Neural cell (in vitro differentiated cells): ENCODE results near the gene SF3B6. TPM values are rescaled to one million over a fixed set of nuclear protein-coding genes. Genes with fewer than 3 reads are reported as not detected.

Experiments used
- H2AFZ ChIP-seq: fragments of 200-600, 300-800 bp; sonication (generic), shearing (Covaris generic); 2 replicates; pipeline ENCODE4 v1.6.0; 2014; ENCODE audit warnings: low read depth, mild to moderate bottlenecking, antibody characterized with exemption, low read length, moderate library complexity
- H3F3A ChIP-seq: fragments of 200-600 bp; shearing (Covaris generic); 2 replicates; pipeline ENCODE4 v1.6.1; 2016; ENCODE audit warnings: mild to moderate bottlenecking, moderate library complexity, mixed read lengths, antibody characterized with exemption, low read length; ENCODE audit not compliant: insufficient read depth, poor library complexity, severe bottlenecking
- H3K27ac ChIP-seq: fragments of 200-600, 300-800 bp; sonication (generic), shearing (Covaris generic); 2 replicates; pipeline ENCODE4 v1.5.1; 2014; ENCODE audit warnings: mild to moderate bottlenecking, low read length, moderate library complexity
- H3K27me3 ChIP-seq: fragments of 300-800, 200-600 bp; sonication (generic), shearing (Covaris generic); 2 replicates; pipeline ENCODE4 v1.6.0; 2014; ENCODE audit warnings: mild to moderate bottlenecking, low read depth, low read length, moderate library complexity; ENCODE audit not compliant: insufficient read depth
- H3K36me3 ChIP-seq: fragments of 300-800, 200-600 bp; sonication (generic), shearing (Covaris generic); 2 replicates; pipeline ENCODE4 v1.5.1; 2014; ENCODE audit warnings: mild to moderate bottlenecking, antibody characterized with exemption, low read length, moderate library complexity; ENCODE audit not compliant: insufficient read depth
- H3K4me2 ChIP-seq: fragments of 300-800, 200-600 bp; sonication (generic), shearing (Covaris generic); 2 replicates; pipeline ENCODE4 v1.6.0; 2014; ENCODE audit warnings: mild to moderate bottlenecking, low read length
- H3K4me3 ChIP-seq: fragments of 300-800, 200-600 bp; sonication (generic), shearing (Covaris generic); 2 replicates; pipeline ENCODE4 v1.5.1; 2014; ENCODE audit warnings: mild to moderate bottlenecking, low read length, moderate library complexity
- H3K79me2 ChIP-seq: fragments of 200-600 bp; shearing (Covaris generic); replicated peaks from 2 replicates; pipeline ENCODE4 v1.6.0; 2014; ENCODE audit warnings: mild to moderate bottlenecking, low read length, moderate library complexity; ENCODE audit not compliant: insufficient read depth
- H3K9ac ChIP-seq: fragments of 300-800, 200-600 bp; sonication (generic), shearing (Covaris generic); 2 replicates; pipeline ENCODE4 v1.6.1; 2016; ENCODE audit warnings: mild to moderate bottlenecking, low read length, mixed read lengths
- H3K9me2 ChIP-seq: fragments of 200-600 bp; shearing (Covaris generic); 2 replicates; pipeline ENCODE4 v1.6.1; 2016; ENCODE audit warnings: mild to moderate bottlenecking, low read length, mixed read lengths; ENCODE audit not compliant: insufficient read depth
- H3K9me3 ChIP-seq: fragments of 200-600, 300-800 bp; sonication (generic), shearing (Covaris generic); 2 replicates; pipeline ENCODE4 v1.6.1; 2016; ENCODE audit warnings: mild to moderate bottlenecking, mixed run types, low read length, moderate library complexity, mixed read lengths
- H4K20me1 ChIP-seq: fragments of 200-600 bp; shearing (Covaris generic); 2 replicates; pipeline ENCODE4 v1.6.1; 2016; ENCODE audit warnings: mild to moderate bottlenecking, mixed run types; ENCODE audit not compliant: insufficient read depth
- CTCF ChIP-seq: fragments of 450-650 bp; IDR thresholded peaks from 2 replicates; pipeline ENCODE4 v1.5.1; 2014; ENCODE audit warnings: antibody characterized with exemption, mild to moderate bottlenecking, moderate library complexity; ENCODE audit not compliant: poor library complexity, severe bottlenecking
- EP300 ChIP-seq: fragments of 450-650 bp; conservative IDR thresholded peaks from 2 replicates; pipeline ENCODE4 v1.6.1; 2014; ENCODE audit warnings: antibody characterized with exemption, mild to moderate bottlenecking, moderate library complexity; ENCODE audit not compliant: poor library complexity, severe bottlenecking
- EZH2 ChIP-seq: fragments of 200-600, 300-800 bp; shearing (Covaris generic), sonication (generic); IDR thresholded peaks from 2 replicates; pipeline ENCODE4 v1.6.1; 2014; ENCODE audit warnings: antibody characterized with exemption, low read length, borderline replicate concordance, mild to moderate bottlenecking; ENCODE audit not compliant: insufficient read depth, poor library complexity, severe bottlenecking
- MXI1 ChIP-seq: fragments of 450-650 bp; conservative IDR thresholded peaks from 2 replicates; pipeline ENCODE4 v1.6.1; 2014; ENCODE audit warnings: antibody characterized with exemption, mild to moderate bottlenecking; ENCODE audit not compliant: poor library complexity, severe bottlenecking
- POLR2AphosphoS5 ChIP-seq: IDR thresholded peaks from 2 replicates; pipeline ENCODE4 v1.6.1; 2012
- RAD21 ChIP-seq: fragments of 450-650 bp; conservative IDR thresholded peaks from 2 replicates; pipeline ENCODE4 v1.6.1; 2014; ENCODE audit warnings: antibody characterized with exemption, mild to moderate bottlenecking, moderate library complexity
- REST ChIP-seq: IDR thresholded peaks from 2 replicates; pipeline ENCODE4 v1.6.1; 2012; ENCODE audit warnings: borderline replicate concordance
- SMC3 ChIP-seq: fragments of 450-650 bp; conservative IDR thresholded peaks from 2 replicates; pipeline ENCODE4 v1.6.1; 2014; ENCODE audit warnings: antibody characterized with exemption, mild to moderate bottlenecking, moderate library complexity; ENCODE audit not compliant: poor library complexity
- TAF1 ChIP-seq: IDR thresholded peaks from 2 replicates; pipeline ENCODE4 v1.6.1; 2012; ENCODE audit warnings: low read depth
- polyA plus RNA-seq: library from polyadenylated mRNA; depleted of rRNA; stranded (reverse); fragments of >200 nt; gene quantifications from 2 replicates; pipeline ENCODE4 v1.2.3, GENCODE V29; 2014

Gene SF3B6
- polyA plus RNA-seq, 1 donor from 2014 or later = 442 TPM

GRCh38 chr2:24020244-24020643 is 55.9 kb downstream of the SF3B6 start:
- Histone ChIP-seq H3F3A (no peaks in the 10 kb centered on the region), H3K4me3 (no peak overlapping the region), H3K9ac (no peak overlapping the region), H2AFZ (no peak overlapping the region), H3K79me2 (no peaks in the 10 kb centered on the region), H3K9me2 (no peaks in the 10 kb centered on the region), H3K27ac (no peak overlapping the region), H3K27me3 (no peaks in the 10 kb centered on the region), H3K4me2 (no peak overlapping the region), H3K36me3 (no peaks in the 10 kb centered on the region), H4K20me1 (no peaks in the 10 kb centered on the region), H3K9me3 (no peaks in the 10 kb centered on the region)
- TF ChIP-seq EP300 = no peak
- no peak for TF ChIP-seq POLR2AphosphoS5
- no peak for TF ChIP-seq MXI1
- no peak for TF ChIP-seq SMC3
- no peak for TF ChIP-seq CTCF
- TF ChIP-seq TAF1 = no peak
- no peak for TF ChIP-seq EZH2
- TF ChIP-seq RAD21 = no peak
- no peak for TF ChIP-seq REST

GRCh38 chr2:24019729-24020128 is 56.4 kb downstream of the SF3B6 start:
- H3K9ac ChIP-seq = no peak overlapping the region
- H3K9me3 ChIP-seq = no peaks in the 10 kb centered on the region
- no peaks in the 10 kb centered on the region for H3F3A ChIP-seq
- H3K4me3 ChIP-seq = no peak overlapping the region
- H3K4me2 ChIP-seq = no peak overlapping the region
- no peaks in the 10 kb centered on the region for H3K9me2 ChIP-seq
- no peak overlapping the region for H2AFZ ChIP-seq
- no peaks in the 10 kb centered on the region for H4K20me1 ChIP-seq
- no peaks in the 10 kb centered on the region for H3K79me2 ChIP-seq
- H3K27ac ChIP-seq = no peak overlapping the region
- H3K27me3 ChIP-seq = no peaks in the 10 kb centered on the region
- TF ChIP-seq EZH2 = no peak
- TF ChIP-seq EP300 = no peak
- no peak for TF ChIP-seq SMC3
- no peak for TF ChIP-seq MXI1
- TF ChIP-seq POLR2AphosphoS5 = no peak
- no peak for TF ChIP-seq REST
- TF ChIP-seq CTCF = no peak
- TF ChIP-seq RAD21 = no peak
- TF ChIP-seq TAF1 = no peak
- no peaks in the 10 kb centered on the region for H3K36me3 ChIP-seq
